ENCODE data around the gene PHLDA1.
"Not testable (repeated sequence)": the region's sequence is repeated elsewhere in the genome, so short reads cannot be mapped to it uniquely, and the experiment has no call there.

Gene PHLDA1

DNA sequence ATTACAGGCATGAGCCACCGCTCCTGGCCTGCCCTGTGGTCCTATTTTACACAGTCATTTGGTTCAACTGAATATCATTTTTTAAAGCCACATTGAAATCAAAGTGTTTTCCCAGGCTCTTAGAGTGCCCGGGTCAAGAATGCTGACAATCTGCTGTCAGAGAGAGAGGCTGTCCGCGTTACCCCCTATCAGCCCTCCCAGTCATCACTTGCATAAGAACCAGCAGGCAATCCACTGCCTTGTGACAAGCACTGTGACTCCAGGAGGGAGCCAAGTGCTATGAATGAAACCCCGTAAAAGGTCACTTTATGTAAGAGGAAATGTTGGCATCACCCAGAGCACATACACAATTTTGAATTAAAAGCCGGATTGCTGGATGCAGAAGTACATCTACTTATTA is 13.5 kb downstream of the PHLDA1 start:
- no peak for DNase-seq

DNA sequence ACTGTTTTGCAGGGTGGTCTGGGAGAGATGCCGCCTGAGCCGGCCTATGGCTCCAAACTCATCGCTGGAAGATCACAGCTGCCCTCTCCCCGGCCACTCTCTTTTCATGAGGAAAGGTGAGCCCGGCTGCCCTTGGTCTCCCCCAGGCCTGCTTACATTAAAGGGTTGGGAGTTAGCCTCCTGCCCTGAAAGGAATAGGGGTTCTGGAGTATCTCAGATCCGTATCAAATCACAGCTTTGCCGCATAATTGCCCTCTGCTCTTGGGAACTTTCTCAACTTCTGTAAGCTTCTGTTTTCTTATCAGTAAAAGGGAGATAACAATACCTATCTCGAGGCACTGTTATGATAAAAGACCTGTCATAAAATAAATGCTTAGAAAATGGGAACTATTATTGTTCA is 17.6 kb downstream of the PHLDA1 start:
- no peak for DNase-seq

DNA sequence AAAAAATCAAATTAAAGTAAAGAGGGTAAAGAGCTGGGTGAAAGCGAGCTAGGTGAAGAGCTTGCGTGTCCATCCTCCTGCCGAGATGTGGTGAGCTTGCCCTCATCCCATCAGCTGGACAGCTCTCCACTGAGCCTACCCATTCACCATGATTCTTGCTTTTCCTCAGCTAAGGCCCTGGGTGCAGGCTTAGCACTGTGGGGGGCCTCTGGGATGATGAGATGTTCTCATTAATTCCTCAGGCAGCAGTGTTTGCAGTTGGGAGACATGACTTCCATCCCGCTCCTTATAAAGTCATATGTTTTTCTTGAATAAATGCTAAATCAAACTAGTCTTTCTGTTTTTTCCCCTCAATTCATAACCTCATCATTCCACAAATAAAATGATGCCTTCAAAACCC is 18.0 kb downstream of the PHLDA1 start:
- DNase-seq = no peak

DNA sequence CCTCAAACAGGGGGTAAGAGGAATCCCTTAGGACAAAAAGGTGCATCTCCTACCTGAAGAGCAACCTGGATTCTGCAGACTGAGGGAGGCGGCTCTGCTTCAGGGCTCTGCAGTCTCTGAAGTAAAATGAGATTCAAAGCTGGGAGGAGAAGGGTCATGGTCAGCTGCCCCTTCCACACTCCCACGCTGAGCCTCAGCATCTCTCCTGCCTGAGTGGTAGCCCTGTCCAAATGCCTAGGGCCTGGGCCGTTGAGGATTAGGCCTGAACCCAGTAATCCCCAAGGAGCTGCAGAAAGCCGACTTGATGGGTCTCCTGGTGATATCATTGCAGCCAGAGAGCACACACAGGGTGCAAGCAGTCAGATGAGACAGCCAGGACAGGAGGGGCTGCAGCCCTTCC is 18.9 kb downstream of the PHLDA1 start:
- DNase-seq = no peak

DNA sequence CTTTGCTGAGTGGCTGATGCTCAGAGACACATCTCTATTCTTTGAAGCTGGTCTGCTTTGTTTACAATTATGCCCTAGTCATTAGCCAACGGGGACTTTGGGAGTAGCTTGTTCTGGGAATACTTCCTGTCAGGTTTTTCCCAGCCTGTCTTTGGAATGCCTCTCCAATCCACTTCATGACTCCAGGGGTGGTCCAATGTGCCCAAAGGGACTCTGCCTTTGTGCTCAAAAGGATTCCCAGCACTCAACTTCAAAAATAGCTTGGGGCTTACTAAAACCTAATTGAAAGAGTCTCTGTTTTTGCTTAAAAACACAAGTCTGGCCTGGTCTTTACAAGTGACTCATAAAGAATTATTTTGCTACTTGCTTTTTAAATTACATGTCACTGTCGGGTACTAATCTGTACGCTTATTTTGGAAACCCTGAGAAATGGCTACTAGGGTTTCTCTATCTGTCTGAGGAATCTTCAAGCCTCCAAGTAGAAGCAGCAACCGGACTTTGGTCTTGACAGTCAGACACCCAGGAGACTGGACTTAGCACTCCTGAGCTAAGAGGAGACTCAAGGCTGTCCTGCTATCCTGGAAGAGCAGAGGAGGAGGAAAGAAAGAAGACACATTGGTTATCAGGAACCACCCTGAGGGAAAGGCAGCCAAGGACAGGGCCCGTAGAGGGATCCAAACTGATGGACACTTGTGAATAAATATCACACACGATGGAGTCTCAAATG is 20.7 kb downstream of the PHLDA1 start:
- DNase-seq = no peak

DNA sequence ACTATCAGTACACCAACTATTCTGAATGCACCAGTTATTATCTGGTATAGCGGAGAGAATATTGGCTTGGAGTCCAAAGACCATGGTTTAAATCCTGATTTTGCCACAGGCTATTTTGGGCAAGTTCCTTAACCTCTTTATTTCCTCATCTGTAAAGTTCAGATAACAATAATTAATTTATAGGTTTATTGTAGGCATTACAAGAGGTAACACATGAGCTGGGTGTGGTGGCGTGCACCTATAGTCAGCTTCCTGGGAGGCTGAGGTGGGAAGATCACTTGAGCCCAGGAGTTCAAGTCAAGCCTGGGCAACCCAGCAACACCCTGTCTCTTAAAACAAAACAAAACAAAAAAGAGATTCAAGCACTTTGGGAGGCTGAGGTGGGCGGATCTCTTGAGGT is 23.1 kb downstream of the PHLDA1 start:
- no peak for DNase-seq

DNA sequence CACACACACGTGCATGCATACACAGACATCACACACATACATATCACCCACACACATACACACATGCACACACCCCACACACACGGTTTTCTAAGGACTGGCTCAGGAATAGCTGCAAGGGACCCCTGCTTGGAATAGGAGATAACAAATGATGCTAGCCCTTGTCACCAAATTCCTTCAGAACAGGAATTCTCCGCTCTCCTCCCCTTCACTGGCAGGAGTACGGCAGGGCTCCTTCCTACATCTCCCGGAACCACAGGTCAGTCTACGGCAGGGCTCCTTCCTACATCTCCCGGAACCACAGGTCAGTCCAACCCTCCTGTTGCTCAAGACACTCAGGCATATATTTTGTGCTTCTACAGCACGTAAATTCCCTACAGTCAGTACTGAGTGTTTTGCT is 23.9 kb downstream of the PHLDA1 start:
- no peak for DNase-seq

DNA sequence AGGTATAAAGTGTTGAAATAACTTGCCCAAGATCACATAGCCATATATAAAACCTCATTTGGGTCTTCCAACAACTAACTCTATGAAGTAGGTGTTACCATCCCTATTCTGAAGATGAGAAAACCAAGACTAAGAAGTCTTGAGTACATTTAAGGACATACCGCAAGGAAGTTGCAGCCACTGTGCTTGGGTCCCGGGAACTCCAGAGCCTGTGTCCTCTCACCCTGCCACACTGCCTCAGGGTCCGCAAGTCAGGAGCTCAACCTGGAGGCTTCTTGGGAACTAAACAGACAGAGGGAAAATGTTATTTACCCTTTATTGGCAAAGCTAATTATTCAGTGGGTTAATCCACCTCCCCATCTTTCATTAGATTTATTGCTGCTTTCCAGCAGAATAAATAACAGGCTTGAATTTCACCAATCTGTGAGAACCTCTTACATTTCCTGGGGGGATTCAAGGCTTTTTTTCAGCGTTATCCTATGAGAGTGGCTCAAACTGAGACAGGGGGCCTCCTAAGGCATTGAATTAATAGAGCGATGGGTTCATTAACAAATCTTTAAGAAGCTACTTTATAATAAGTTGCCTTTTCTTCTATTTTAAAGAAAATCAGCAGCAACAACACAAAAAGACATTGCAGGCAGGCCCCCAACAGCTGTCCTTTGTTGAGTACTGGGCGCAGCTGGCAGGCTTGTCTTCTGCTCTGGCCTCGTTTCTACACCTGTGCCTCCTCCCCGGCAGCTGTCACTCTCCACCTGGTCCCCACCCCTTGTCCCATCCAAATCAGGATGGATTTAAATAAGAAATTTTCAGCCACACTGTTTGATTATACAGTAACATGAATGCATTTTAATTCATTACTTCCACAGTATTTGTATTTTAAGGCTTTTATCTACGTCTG is 25.3 kb downstream of the PHLDA1 start:
- DNase-seq = no peak

DNA sequence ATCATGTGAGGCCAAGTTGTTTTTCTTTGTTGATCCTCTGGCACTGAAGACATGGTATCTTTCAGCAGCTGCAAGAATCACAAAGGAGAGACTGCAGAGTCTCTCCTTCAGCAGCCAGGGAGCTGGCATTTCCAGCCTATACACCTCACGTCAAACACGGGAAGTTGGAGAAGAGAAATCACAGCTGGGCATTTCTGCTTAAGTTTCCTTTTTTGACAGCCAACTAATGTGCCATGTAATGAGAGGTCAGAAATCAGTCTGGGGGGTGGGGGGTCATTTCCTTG is 28.3 kb downstream of the PHLDA1 start:
- no peak for DNase-seq

DNA sequence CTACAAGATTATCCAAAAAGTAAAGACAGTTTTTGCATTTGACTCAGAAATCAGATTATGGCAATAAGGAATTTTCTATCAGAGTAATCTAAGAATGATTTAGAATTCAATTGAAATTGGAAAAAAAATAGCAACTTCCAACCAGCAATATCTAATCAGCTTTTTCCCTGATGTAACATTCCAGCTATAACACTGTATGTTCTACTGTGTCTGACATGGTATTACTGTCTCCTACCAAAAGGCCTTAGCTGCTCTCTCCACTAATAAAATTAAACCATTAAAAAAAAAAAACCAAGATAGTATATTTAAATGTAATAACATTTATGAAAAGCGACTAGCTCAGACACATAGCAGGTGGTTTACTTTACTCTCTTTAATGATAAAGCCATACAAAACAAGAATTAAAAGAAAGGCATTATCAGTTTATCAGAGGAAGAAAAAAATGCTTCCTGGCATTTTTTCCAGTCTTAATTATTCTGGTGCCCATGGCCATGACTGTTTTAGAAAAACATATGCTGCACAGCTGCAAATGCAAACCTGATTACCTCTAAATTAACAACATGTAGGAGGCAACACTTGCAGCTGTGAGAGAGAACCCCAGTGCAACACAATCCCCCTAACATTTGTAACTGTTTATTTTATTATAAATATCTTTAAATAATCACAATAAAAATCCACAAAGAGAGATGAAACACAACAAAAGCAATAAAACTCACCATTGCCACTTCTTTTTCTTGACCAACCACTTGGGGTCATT is 28.8 kb downstream of the PHLDA1 start:
- no peak for DNase-seq

DNA sequence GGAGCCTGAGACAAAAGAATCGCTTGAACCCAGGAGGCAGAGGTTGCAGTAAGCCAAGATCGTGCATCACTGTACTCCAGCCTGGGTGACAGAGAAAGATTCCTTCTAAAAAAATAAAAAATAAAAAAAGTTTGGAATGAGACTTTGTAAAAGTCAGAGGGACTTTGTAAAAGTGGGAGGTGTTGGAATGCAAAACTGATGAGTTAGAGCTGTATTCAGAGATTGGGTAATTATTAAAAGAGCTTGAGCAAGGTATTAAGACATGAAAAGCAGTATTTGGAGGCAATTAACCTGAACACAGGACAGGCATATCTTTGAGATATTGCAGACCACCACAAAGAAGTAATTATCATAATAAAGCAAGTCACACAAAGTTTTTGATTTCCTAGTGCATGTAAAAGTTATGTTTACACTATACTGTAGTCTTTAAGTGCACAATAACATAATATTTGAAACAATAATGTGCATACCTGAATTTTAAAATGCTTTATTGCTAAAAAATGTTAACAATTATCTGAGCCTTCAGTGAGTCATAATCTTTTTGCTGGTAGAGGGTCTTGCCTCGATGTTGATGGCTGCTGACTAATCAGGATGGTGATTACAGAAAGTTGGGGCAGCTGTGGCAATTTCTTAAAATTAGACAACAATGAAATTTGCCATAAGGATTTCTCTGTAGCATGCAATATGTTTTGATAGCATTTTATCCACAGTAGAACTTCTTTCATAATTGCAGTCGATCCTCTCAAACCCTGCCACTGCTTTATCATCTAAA is 33.1 kb downstream of the PHLDA1 start:
- DNase-seq = no peak

DNA sequence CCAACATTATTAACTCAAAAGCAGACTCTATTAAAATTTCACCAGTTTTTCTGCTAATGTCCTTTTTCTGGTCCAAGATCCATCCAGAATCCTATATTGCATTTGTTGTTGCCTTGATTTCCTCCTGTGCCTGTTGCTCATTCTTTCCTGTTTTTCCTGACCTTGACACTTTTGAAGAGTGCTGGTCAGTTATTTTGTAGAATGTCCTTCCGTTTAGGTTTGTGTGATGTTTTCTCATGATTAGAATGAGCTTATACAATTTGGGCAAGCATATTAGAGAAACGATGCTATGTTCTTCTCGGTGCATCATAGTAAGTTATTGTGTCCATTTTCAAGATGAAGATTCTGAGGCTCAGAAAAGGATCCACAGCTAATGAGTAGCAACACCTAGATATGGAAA is 33.9 kb downstream of the PHLDA1 start:
- DNase-seq = no peak

DNA sequence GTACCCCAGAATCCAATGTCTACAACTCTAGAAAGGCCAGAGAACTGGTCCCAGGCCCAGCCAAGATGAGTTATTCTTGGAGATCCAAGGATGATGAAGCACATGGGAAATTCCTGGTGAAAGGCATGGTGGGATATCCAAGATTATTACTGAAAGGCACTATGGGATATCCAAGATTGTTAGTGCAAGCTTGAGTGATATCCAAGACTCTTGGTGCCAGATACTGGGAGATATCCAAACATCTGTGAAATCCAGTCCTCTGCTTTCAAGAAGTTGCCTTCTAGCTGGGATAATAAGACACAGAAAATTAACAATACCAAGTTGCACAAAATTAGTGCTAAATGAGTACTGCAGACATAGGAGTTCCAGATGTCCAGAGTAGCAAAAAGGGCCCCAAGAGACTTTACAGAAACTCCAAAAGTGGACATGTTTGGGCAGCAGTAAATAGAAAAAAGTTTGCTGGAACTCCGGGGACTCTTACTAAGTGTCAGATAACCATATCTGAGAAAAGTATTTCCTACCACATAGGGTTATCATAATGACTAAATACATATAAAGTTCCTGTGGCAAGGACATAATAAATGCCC is 34.6 kb downstream of the PHLDA1 start:
- DNase-seq = no peak

DNA sequence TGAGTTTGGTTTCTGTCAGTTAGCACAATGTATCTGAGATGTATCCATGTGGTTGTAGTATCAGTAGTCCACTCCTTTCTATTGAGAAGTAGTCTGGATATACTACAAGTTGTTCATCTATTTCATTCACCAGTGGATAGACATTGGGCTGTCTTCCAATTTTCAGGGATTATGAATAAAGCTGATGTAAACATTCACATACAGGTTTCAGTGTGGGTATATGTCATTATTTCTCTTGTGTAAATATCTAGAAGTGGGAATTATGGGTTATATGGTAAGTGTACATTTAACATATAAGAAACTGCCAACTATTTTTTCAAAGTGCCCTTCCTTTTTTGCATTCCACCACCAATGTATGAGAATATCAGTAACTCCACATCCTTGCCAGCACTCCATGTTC is 35.9 kb downstream of the PHLDA1 start:
- DNase-seq = no peak

DNA sequence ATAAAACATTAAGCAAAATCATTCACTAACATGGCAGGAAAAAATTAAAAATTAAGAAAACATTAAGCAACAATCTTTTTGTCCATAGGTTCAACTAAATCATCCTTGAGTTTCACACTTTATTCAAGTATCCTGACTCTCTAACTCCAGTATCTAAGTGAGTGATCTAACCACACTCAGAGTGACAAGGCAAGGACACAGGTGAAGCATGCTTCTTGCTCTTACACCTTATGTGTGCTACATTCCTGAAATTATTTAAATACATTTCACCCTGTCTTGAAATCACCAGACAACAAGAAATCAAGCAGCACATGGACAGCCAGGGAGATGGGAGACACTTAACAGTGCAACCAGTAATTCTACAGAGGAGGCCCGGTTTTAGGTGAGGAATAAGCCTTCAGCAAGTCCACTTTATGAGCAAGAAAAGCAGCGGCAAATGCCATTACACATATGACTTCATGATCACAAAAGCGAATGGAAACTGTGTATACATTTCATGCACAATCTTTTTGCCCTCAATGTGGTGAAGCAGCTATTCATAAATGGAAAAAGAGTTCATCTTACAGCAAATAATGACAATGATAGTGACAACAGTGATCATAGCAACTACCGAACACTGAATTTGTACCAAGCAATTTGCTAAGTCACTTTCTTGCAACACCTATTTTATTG is 37.4 kb downstream of the PHLDA1 start:
- no peak for DNase-seq

DNA sequence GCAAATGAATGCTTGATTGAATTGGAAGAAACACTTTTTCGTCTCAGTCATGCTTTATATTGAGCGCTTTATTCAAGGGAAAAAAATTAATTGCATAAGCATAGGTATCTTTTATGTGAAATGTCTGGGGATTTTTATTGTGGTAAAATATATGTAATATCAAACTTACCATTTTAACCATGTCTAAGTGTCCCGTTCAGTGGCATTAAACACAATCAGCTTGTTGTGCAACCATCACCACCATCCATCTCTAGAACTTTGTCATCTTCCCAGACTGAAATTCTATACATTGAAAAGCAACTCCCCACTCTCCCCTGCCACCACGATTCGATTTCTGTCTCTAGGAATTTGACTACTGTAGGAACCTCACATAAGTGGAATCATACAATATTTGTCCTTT is 39.8 kb downstream of the PHLDA1 start:
- DNase-seq = no peak

DNA sequence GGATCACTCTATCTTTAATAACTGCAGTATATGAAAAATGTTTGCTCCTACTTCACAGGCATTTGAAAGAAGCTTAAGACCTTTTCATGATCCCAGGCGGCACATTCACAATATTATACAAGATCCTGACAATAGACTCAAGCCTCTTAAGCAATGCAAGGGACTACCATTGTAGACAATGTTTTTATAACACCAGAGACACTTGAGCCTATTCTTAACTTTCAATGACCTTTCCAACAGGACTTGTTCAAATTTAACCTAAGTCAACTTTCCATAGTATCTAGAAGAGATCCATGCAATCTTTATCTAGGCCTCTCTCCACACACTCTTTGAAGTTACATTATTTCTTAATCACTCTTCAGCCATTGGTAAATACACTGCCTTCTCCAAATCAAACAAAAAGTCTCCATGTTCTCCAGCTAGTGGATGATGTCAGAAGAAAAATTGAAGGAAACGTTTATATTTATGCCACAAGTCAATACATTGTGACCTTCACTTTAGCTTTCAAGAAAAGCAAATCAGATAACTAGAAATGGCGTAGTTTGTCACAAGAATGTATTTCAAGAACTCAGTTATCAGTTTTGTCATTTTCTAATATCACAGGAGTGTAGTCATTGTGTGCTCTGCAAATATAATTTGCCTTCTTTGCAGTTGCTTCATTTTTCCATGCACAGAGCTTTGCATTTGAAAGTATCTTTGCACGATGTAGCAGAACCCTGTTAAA is 41.2 kb downstream of the PHLDA1 start:
- no peak for DNase-seq

DNA sequence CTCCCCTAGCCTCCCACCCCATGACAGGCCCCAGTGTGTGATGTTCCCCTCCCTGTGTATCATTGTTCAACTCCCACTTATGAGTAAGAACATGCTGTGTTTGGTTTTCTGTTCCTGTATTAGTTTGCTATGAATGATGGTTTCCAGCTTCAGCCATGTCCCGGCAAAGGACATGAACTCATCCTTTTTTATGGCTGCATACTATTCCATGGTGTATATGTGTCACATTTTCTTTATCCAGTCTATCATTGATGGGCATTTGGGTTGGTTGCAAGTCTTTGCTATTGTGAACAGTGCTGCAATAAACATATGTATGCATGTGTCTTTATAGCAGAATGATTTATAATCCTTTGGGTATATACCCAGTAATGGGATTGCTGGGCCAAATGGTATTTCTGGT is 43.9 kb downstream of the PHLDA1 start:
- not testable (repeated sequence) for DNase-seq

DNA sequence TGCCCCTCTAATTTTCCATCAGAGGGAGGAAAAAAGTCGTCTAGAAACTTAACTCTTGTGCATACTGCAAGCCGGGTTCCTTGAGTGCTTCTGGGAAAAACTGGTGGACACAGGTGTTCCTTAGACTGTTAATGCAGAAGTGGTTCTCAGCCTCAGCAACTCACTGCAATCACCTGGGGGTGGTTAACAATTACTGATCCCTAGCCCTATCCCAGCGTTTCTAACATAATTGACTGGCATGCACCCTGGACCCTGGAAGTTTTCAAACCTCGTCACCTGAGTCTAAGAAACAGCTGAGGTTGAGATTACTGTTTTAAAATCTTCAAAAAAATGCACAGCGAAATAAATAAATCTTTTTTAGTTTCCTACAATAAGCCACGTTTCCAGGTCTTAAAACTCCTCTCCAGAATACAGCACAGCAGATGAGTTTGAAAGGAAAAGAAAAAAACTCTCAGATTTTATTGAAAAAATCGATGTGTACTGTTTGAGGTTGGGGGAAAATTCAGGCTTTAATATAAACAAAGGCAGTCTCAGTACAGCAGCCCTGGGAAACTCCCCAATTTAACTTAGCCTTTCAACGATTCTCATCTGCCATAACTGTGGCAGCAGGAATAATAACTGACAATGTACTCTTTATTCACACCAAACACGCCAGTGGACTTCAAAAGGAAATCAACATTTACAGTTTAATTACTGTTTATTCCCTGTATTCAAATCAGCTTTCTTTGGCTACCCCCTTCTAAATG is 45.4 kb downstream of the PHLDA1 start:
- DNase-seq = no peak

DNA sequence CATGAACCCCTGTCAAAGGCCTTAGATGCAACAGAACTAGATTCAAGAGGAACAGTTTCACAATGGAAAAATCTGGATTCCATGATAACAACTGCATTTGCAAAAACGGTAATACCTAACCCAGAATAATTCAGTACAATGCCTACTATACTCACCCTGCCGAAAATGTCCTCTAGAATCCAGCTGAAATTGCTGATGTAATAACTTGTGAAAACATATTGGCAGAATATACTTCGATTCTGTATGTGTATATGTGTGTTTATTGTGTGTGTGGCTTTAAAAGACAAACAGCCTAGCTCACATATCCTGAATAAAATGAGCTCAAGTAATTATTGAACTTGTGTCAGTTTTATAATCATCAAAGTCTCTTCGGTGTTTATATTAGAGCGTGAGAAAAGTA is 46.0 kb downstream of the PHLDA1 start:
- no peak for DNase-seq

Data from NCI-H1092 (cell line).